ENCODE data around the gene HTRA1. TPM values are rescaled to one million over a fixed set of nuclear protein-coding genes. Genes with fewer than 3 reads are reported as not detected.

The HTRA1 gene
- polyA plus RNA-seq, 1 experiment: 128 TPM

- no peak for TF ChIP-seq CTCF (IDR thresholded peaks at IDR 0.05; ENCODE audit: insufficient read depth, low read depth, low read length)
- no peaks in the 10 kb centered on the region for H3K27me3 ChIP-seq (ENCODE audit: control insufficient read depth, insufficient read depth, low read length)
- ChIA-PET POLR2A (interaction anchor here (0.7 kb wide), 1 partner anchor 39 kb away, joined by 3 read pairs; no protein-coding TSS in a partner anchor), CTCF (interaction anchor here (0.6 to 1.7 kb wide), 7 partner anchors 9 to 169 kb away, joined by 3 to 9 read pairs (median 4); no protein-coding TSS in a partner anchor)
- no peaks in the 10 kb centered on the region for H3K36me3 ChIP-seq (ENCODE audit: control insufficient read depth, insufficient read depth, low read length)
- DNase-seq (ENCODE audit: low read depth): no peak
- no peak overlapping the region for H3K4me3 ChIP-seq (ENCODE audit: low read depth, low read length)
Measured at GRCh38 chr10:122441961-122442360, 19.4 kb upstream of the HTRA1 start.

- POLR2A ChIA-PET: interaction anchor here (0.5 kb wide), 1 partner anchor 9 kb away, joined by 4 read pairs; the partner anchor contains the start of gene ARMS2
- Histone ChIP-seq H3K36me3 (ENCODE audit: control insufficient read depth, insufficient read depth, low read length) (no peaks in the 10 kb centered on the region), H3K4me3 (ENCODE audit: low read depth, low read length) (no peak overlapping the region), H3K27me3 (ENCODE audit: control insufficient read depth, insufficient read depth, low read length) (no peaks in the 10 kb centered on the region)
- CTCF ChIA-PET: interaction anchor here (1.5 kb wide), 1 partner anchor 147 kb away, joined by 3 read pairs; no protein-coding TSS in a partner anchor
- no peak for TF ChIP-seq CTCF (IDR thresholded peaks at IDR 0.05; ENCODE audit: insufficient read depth, low read depth, low read length)
- DNase-seq (ENCODE audit: low read depth): no peak
Measured at GRCh38 chr10:122445469-122445868, 15.9 kb upstream of the HTRA1 start.

- H3K36me3 ChIP-seq (ENCODE audit: control insufficient read depth, insufficient read depth, low read length): no peaks in the 10 kb centered on the region
- H3K4me3 ChIP-seq (ENCODE audit: low read depth, low read length): no peak overlapping the region
- ChIA-PET POLR2A (interaction anchor here (0.5 kb wide), 1 partner anchor 9 kb away, joined by 4 read pairs; the partner anchor contains the start of gene ARMS2), CTCF (interaction anchor here (1.6 kb wide), 1 partner anchor 103 kb away, joined by 5 read pairs; no protein-coding TSS in a partner anchor)
- DNase-seq (ENCODE audit: low read depth): no peak
- H3K27me3 ChIP-seq (ENCODE audit: control insufficient read depth, insufficient read depth, low read length): no peaks in the 10 kb centered on the region
- TF ChIP-seq CTCF (IDR thresholded peaks at IDR 0.05; ENCODE audit: insufficient read depth, low read depth, low read length): no peak
Measured at GRCh38 chr10:122445904-122446303, 15.4 kb upstream of the HTRA1 start.

GRCh38 chr10:122446668-122447423 lies 14.5 kb upstream of the HTRA1 start:
- no peak overlapping the region for H3K4me3 ChIP-seq (ENCODE audit: low read depth, low read length)
- no peak for TF ChIP-seq CTCF (IDR thresholded peaks at IDR 0.05; ENCODE audit: insufficient read depth, low read depth, low read length)
- no peak for DNase-seq (ENCODE audit: low read depth)
- no peaks in the 10 kb centered on the region for H3K27me3 ChIP-seq (ENCODE audit: control insufficient read depth, insufficient read depth, low read length)
- CTCF ChIA-PET: interaction anchor here (0.9 to 1.6 kb wide), 3 partner anchors 12 to 117 kb away, joined by 3 to 5 read pairs (median 3); no protein-coding TSS in a partner anchor
- POLR2A ChIA-PET: no interaction called here
- no peaks in the 10 kb centered on the region for H3K36me3 ChIP-seq (ENCODE audit: control insufficient read depth, insufficient read depth, low read length)

GRCh38 chr10:122448600-122448999 lies 12.8 kb upstream of the HTRA1 start:
- ChIA-PET CTCF (no interaction called here), POLR2A (no interaction called here)
- Histone ChIP-seq H3K4me3 (ENCODE audit: low read depth, low read length) (no peak overlapping the region), H3K36me3 (ENCODE audit: control insufficient read depth, insufficient read depth, low read length) (no peaks in the 10 kb centered on the region), H3K27me3 (ENCODE audit: control insufficient read depth, insufficient read depth, low read length) (no peaks in the 10 kb centered on the region)
- TF ChIP-seq CTCF (IDR thresholded peaks at IDR 0.05; ENCODE audit: insufficient read depth, low read depth, low read length): no peak
- no peak for DNase-seq (ENCODE audit: low read depth)

Data from BJ (cell line).